HG03045 (cell line): ENCODE data around the gene RPH3AL.

ENCODE experiments used
- ATAC-seq: cut with Tn5 transposase; IDR thresholded peaks from one replicate; pipeline ENCODE4 v1.9.1; 2021; ENCODE audit warnings: mild to moderate bottlenecking, moderate library complexity; ENCODE audit not compliant: unreplicated experiment

RPH3AL gene

GRCh38 chr17:163514-164098 is 189.0 kb downstream of the RPH3AL start:
- ATAC-seq = no peak

GRCh38 chr17:162689-163088 is 189.9 kb downstream of the RPH3AL start:
- no peak for ATAC-seq
